ENCODE data around the gene ATP6V1G3. TPM values are rescaled to one million over a fixed set of nuclear protein-coding genes. Genes with fewer than 3 reads are reported as not detected.
A peak's percentile ranks its signal among the peaks of the same experiment; 100 is the strongest.

Gene ATP6V1G3
- total RNA-seq, 4 donors from 2014 or later: not detected

GRCh38 chr1:198498103-198498385 is 42.4 kb downstream of the ATP6V1G3 start:
- Histone ChIP-seq H3K27ac (no peak overlapping the region), H3K27me3 (no peaks in the 10 kb centered on the region), H3K36me3 (no peaks in the 10 kb centered on the region), H3K4me3 (no peak overlapping the region), H3K9me3 (no peaks in the 10 kb centered on the region), H3K4me1 (no peaks in the 10 kb centered on the region)
- 95% methylated on average over 1 of the region's 1 CpG for WGBS
- no peak for TF ChIP-seq EP300 (IDR thresholded peaks at IDR 0.05)
- TF ChIP-seq, protein P1, sequence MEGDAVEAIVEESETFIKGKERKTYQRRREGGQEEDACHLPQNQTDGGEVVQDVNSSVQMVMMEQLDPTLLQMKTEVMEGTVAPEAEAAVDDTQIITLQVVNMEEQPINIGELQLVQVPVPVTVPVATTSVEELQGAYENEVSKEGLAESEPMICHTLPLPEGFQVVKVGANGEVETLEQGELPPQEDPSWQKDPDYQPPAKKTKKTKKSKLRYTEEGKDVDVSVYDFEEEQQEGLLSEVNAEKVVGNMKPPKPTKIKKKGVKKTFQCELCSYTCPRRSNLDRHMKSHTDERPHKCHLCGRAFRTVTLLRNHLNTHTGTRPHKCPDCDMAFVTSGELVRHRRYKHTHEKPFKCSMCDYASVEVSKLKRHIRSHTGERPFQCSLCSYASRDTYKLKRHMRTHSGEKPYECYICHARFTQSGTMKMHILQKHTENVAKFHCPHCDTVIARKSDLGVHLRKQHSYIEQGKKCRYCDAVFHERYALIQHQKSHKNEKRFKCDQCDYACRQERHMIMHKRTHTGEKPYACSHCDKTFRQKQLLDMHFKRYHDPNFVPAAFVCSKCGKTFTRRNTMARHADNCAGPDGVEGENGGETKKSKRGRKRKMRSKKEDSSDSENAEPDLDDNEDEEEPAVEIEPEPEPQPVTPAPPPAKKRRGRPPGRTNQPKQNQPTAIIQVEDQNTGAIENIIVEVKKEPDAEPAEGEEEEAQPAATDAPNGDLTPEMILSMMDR (IDR thresholded peaks at IDR 0.05): no peak
- no peak for TF ChIP-seq POLR2A (IDR thresholded peaks at IDR 0.05)
- no peak for TF ChIP-seq POLR2AphosphoS5 (IDR thresholded peaks at IDR 0.05)
- DNase-seq (ENCODE audit: low spot score in 2 of 2): no peak

DNA sequence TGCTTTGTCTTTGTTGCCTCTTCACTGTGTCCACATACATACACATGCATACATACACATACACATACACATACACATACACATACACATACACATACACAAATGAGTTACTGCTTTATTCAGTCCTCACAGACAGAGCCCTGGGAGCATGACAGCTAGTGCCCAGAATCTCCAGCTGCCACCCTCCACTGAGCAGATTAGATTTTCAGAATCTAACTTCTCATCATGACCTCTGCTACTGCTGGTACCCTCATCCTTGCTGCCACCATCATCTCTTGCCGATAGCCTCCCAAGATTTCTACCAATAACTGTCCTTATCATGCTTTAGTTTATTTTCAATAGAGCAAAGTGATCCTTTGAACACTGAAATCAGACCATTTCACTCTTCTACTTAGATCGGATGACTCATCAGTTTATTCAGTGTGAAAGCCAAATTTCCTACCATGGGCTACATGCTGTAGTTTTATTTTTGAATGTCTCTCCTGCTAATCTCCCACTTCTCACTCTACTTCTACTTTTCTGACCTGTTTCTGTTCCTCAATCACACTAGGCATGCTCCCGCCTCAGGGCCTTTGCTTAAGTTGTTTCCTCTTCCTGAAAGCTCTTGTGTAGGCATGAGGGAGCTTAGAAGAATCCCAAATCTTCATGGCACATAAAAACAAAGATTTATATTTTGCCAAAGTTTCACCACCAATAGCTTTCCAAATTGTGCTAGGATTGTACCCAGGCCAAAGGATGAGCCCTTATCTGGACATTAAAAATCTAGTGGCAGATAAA is 43.0 kb downstream of the ATP6V1G3 start:
- TF ChIP-seq POLR2A (IDR thresholded peaks at IDR 0.05) (no peak), EP300 (IDR thresholded peaks at IDR 0.05) (no peak), POLR2AphosphoS5 (IDR thresholded peaks at IDR 0.05) (no peak)
- TF ChIP-seq, protein P1 (IDR thresholded peaks at IDR 0.05): no peak
- Histone ChIP-seq H3K9me3 (no peaks in the 10 kb centered on the region), H3K4me3 (no peak overlapping the region), H3K36me3 (no peaks in the 10 kb centered on the region), H3K27ac (no peak overlapping the region), H3K4me1 (no peaks in the 10 kb centered on the region), H3K27me3 (no peaks in the 10 kb centered on the region)
- 77% methylated on average over 3 of the region's 3 CpGs for WGBS
- no peak for DNase-seq (ENCODE audit: low spot score in 2 of 2)

DNA sequence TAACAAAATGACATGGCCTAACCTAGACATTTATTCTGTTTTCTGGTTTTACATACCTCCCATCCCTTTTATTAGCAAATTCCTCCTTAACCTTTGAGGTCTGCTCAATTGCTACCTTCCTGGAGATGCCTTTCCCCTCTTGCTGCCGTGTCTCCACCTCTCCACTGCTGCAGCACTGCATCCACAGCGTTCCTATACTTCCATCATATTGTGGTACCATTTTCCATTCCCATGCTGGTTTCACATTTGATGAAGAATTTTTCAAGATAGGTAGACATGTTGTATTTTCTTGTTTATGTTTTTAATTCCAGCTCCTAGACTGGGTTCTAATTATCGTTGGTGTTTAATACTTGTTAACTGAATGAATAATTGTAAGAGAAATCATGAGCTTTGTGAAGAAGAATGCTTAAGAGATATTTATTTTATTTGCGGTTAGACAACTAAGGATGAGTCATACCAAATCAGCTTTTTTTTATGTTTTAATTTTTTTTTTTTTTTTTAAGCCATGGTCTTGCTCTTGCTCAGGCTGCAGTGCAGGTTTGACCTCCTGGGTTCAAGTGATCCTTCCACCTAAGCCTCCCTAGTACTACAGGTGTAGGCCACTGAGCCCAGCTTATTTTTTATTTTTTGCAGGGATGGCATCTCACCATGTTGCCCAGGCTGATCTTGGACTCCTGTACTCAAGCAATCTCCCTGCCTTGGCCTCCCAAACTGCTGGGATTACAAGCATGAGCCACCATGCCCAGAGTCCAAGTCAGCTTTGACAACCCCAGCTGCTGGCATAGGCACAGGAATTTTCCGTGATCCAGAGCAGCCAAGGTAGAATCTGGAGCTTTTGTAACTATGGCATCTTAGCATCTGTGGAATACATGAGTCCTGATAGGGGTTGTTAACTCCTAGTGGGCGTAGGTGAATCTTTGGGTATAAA is 44.0 kb downstream of the ATP6V1G3 start:
- Histone ChIP-seq H3K4me3 (no peak overlapping the region), H3K9me3 (no peaks in the 10 kb centered on the region), H3K27ac (no peak overlapping the region), H3K27me3 (no peaks in the 10 kb centered on the region), H3K36me3 (no peaks in the 10 kb centered on the region), H3K4me1 (no peaks in the 10 kb centered on the region)
- 80% methylated on average over 6 of the region's 6 CpGs for WGBS
- TF ChIP-seq POLR2AphosphoS5 (IDR thresholded peaks at IDR 0.05) (no peak), POLR2A (IDR thresholded peaks at IDR 0.05) (no peak), EP300 (IDR thresholded peaks at IDR 0.05) (no peak)
- TF ChIP-seq, protein P1 (IDR thresholded peaks at IDR 0.05): no peak
- no peak for DNase-seq (ENCODE audit: low spot score in 2 of 2)

GRCh38 chr1:198495631-198496030 is 44.8 kb downstream of the ATP6V1G3 start:
- no peak overlapping the region for H3K4me3 ChIP-seq
- TF ChIP-seq EP300 (IDR thresholded peaks at IDR 0.05) (no peak), POLR2A (IDR thresholded peaks at IDR 0.05) (no peak), POLR2AphosphoS5 (IDR thresholded peaks at IDR 0.05) (no peak)
- TF ChIP-seq, protein P1 (IDR thresholded peaks at IDR 0.05): no peak
- no peak overlapping the region for H3K27ac ChIP-seq
- H3K4me1 ChIP-seq: no peaks in the 10 kb centered on the region
- 75% methylated on average over 3 of the region's 3 CpGs for WGBS
- no peaks in the 10 kb centered on the region for H3K27me3 ChIP-seq
- H3K9me3 ChIP-seq: no peaks in the 10 kb centered on the region
- no peaks in the 10 kb centered on the region for H3K36me3 ChIP-seq
- DNase-seq (ENCODE audit: low spot score in 2 of 2): no peak

DNA sequence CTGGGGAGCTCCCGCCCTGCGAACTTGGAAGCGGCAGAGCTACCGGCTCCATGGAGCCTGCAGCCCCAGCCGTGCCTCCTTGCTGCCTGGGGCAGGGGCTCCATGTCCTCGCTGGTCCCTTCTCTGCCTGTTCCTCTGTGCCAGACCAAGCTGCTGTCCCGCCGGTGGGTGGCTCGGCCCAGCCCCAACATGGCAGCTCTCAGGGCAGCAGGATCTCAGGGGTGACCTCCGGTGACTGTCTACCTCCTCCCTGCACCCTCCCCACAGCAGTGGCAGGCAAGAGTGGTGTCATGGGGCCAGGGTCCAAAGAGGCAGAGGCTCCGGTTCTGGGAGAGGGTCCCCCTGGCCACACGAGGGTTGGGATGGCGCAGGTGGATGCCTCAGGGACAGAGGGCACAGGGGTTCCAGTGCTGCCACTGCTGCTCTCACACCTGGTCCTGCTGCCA is 45.8 kb downstream of the ATP6V1G3 start:
- Histone ChIP-seq H3K36me3 (no peaks in the 10 kb centered on the region), H3K4me3 (no peak overlapping the region), H3K4me1 (no peaks in the 10 kb centered on the region), H3K9me3 (no peaks in the 10 kb centered on the region), H3K27me3 (no peaks in the 10 kb centered on the region), H3K27ac (no peak overlapping the region)
- TF ChIP-seq, protein P1 (IDR thresholded peaks at IDR 0.05): no peak
- no peak for TF ChIP-seq EP300 (IDR thresholded peaks at IDR 0.05)
- TF ChIP-seq POLR2AphosphoS5 (IDR thresholded peaks at IDR 0.05): no peak
- TF ChIP-seq POLR2A (IDR thresholded peaks at IDR 0.05): no peak
- WGBS: 100% methylated on average over 6 of the region's 13 CpGs
- peak in 1 of 2 donors; percentile 59 for DNase-seq (ENCODE audit: low spot score in 2 of 2)
